HK-2 (cell line): ENCODE results near the gene CASZ1.

Experiments used
- DNase-seq: peaks from one replicate; pipeline ENCODE4 v3.0.0-alpha.2; 2018; ENCODE audit not compliant: unreplicated experiment

CASZ1 gene

DNA sequence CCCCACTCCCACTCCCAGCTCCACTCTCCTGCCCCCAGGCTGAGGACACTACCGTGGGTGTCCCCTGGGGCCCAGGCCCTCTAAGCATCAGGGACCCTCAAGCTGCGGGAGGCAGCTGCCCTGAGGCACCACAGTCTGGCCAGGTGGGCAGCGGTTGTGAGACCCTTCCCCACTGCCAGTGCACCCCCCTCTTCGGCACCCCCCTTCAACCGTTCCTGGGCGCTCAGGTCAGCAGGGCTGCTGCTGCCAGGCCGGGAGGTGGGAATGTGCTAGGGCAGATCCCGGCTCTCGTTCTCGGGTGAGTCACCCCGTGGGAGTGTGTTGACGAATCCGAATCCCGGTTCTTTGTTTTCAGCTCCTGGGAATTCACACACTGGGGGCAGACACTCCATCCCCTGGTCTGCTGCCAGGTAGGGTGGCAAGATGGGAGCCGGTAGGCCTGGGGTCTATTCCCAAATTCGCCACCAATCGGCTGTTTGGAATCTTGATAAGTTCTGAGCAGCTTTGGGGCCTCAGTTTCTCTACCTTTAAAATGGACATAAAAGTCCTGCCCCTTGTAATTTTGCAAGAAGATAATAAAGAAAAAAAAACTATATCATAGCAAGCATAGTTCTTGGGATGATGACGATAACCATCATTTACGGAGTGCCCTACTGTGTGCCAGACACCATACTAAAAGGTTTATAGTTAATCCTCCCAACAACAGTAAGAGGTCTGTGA lies 28.5 kb upstream of the CASZ1 start:
- peak; percentile 48 for DNase-seq

DNA sequence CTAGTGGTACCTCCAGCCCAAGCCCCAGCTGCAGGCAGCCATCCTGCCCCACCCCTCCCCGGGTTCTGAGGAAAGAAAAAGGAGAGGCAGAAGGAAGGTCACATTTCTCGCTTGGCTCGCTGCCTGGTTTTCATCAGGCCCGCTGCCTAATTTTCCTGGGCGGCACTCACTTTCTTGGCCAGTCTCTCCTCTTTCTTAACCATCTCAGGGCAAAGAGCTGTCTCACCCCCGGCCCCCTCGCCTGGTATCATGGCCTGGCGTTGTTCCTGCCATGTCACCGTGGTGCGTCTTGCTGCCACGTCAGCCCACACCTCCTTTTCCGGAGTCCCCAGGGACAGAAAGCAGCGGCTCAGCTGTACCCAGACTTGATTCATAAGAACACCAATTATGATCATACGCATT lies 26.6 kb upstream of the CASZ1 start:
- no peak for DNase-seq

DNA sequence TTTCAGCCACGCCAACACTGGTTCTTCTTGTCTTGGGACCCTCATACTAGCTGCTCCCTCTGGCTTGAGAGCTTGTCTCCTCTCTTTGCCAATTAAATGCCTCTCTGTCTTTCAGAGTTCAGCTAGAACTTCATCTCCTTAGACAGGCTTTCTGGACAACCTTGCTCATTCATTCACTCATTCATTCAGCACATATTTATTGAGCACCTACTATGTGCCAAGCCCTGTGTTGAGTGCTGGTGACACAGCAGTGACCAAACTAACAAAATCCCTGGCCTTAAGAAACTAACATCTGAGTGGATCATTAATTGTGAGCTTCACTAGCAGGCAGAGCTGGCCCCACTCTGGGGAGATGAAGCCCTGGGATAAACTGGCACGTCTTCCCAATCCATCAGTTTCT lies 24.9 kb upstream of the CASZ1 start:
- no peak for DNase-seq

DNA sequence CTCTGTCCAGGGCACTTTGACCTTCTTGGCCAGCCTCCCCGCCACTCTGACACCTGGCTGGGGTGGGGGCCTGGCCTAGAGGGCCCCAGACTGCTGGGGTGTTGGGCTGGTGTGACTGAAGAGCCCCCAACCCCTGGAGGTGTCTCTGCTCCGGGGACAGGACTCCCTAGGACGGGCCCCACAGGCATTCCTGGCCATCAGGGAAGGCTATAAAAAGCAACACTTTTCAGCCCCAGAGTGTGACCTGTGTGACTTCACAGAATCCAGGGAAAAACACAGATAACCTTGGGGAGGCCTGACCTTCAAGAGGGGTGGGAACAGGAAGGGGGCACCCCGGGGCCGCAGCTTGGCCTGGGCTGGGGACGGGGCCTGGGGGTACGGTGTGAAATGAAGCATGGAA lies 24.0 kb upstream of the CASZ1 start:
- no peak for DNase-seq

DNA sequence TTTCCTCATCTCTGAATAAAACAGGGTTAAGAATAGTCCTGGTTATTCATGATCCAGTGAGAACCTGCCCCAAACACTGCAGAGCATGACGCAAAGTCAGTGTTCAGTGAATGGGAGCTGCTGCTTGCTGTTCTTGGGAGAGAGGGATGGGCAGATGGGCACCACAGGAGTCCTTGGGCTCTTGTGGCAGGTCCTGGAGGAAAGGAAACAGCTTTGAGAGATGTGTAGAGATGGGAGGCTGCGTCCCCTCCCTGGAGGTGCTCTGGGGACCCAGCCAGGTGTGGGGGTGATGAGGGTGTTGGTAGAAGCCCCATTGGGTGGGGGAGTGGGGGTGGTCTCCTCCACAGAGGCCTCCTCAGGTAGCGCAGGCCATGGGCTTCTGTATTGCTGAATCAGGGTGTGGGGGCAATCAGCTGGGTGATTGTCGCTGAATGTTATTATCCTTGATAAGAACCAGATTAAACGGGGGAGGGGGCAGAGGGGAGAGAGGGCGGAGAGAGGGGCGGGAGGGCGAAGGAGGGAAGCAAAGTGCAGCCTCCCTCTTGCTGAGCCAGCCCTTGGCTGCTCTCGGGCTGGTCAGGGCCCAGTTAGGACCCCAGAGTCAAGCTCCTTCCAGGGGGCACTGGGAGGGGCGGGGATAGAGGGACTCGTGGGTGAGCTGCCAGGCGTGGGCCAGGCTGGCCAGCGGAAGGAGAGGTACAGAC lies 22.9 kb upstream of the CASZ1 start:
- no peak for DNase-seq

DNA sequence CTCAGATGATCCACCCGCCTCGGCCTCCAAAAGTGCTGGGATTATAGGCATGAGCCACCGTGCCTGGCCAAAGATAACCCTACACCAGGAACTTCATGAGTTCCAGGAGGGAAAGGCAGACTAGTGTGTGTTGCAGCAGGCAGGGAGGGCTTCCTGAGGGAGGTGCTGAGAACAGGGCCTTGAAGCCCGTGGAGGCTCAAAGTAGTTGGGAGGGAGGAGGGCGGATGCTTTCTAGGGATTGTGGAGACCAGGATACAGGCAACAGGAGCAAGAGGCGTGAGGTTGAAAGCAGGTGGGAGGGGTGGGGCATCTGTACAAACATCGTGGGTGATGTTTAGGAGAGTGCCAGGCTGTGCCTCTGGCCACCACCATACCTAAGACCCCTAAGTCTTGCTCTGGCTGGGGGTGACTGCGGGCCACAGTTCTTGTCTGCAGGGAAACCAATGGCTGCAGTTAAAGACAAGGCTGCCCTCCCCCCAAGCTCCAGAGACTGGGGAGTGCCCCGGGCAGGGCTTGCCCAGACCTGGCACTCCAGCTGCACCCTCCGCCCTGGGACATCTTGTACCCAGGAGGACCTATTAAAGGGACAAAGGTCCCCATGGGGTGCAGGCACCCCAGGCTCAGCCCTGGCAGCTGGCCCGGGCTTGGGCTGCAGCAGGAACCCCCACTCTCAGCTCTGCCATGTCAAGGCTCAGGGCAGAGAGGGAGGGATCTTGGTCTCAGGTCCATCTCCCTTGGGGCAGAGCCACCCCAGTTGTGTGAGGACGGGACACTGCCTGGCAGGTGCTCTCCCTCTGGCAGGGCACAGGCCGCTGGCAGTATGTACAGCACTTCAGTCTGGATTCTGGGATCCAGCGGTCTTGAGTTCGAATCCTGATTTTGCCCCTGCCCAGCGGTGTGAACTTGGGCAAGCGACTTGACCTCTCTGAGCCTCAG lies 22.1 kb upstream of the CASZ1 start:
- no peak for DNase-seq

DNA sequence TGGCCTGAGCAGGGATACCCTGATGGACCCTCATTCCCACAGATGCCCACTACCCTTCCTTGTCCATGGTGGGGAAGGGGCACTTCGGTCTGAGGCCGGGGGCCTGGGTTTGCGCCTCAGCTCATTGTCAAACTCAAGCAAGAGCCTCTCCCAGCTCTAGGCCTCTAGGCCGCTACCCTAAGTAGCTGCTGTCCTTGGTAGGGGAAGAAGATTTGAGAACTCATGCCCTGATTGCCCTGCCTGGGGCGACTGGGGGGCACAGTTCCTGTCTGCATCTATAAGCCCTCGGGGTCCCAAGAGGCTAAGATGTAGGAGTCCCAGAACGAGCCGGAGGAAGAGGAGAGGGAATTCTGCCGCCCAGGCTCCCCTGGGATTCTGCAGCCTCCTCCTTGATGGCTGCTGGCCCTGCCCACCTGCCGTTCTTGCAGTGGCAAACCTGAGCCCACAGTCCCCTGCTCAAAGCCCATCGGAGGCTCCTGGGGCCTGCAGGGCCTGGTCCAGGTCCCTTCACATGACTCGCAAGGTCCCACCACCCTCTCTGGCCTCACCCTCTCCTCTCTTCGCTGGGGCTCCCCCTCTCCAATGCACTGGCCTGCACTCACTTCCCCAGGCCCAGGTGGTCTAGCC lies 20.4 kb upstream of the CASZ1 start:
- DNase-seq = no peak

DNA sequence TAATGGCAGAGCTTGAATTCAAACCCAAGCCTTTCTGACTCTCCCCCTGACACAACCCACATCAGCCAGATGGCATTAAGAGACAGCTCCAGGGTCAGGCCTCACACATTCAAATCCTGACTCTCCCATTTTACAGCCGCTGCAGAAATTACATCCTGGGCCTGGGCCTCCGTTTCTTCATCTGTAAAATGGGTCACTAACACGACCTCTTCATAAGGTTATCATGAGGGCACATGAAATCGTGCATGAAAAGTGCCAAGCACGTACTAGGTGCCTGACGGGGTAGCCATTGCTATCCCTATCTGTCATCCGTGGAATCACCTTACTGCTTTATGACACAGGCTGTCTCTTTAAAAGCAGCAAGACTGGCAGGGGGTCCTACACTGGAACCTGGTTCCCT lies 19.8 kb upstream of the CASZ1 start:
- DNase-seq = no peak

DNA sequence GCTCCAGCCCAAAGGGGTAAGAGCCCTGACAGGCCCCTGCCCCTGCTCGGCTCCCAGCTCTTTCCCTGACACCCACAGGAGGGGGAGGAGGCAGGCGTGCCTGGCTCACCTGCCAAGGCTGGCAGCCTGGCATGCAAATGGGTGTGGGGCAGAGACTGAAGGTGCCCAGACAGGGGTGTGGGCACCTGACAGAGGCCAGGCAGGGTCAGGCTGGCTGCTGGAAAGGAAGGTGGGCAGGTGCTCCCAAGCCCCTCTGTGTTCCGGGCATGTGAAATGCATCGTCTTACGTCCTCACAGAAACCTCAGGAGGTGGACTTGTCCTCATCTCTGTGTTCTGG lies 19.4 kb upstream of the CASZ1 start:
- DNase-seq = no peak

DNA sequence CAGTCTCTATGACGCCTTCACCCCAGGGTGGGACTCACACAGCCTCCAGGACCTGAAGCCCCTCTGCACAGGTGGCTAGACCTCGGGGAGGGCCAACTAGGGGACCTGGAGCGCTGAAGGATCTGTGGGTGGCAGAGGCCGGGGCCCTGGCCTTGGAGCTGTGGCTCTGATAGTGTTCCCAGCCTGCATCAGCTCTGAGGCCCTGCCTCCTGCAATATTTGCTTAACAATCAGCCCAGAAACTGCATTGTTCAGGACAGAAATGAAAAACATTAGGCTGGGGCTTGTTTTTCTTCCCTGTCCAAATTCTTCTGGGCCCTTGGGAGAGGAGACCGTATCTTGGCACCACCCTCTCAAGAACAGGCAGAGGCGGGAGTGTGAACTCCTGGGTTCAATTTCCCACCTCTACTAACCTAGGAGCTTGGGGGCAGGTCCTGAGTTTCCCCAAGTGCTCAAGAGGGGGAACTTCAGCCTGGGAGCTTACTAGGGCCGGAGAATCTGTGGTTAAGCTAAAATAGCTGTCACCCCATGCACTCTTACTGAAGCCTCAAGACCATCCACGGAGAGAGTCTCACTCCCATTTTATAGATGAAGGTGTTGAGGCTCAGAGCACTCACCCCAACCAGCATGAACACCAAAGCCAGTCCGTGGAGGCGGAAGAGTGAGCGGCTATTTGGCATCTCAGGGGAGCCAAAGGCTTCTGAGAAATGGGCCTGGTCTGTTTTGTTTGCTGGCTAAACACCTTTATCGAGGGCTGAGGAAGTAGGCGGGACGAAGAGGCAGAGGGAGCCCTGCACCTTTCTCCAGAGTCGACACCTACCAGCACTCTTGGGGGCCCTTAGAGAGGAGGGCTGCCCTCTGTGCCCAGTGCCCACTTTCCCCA lies 18.8 kb upstream of the CASZ1 start:
- DNase-seq = no peak

DNA sequence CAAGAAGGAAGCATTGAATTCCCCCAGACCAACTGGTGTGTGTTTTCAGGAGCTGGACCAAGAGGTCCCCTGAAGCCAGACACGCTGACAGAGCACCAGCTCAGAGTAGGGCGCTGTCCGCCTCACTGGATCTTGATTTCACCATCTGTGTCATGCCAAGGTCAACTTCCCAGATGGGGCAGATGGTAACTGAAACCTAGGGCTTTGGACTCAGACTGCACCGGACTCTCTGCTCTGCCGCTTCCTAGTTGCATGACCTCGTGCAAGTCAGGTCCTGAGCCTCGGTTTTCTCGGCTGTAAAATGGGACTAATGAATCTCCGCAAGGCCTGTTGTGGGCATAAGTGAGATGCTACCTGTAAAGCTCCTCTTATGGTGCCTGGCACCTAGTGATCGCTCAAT lies 17.9 kb upstream of the CASZ1 start:
- no peak for DNase-seq

DNA sequence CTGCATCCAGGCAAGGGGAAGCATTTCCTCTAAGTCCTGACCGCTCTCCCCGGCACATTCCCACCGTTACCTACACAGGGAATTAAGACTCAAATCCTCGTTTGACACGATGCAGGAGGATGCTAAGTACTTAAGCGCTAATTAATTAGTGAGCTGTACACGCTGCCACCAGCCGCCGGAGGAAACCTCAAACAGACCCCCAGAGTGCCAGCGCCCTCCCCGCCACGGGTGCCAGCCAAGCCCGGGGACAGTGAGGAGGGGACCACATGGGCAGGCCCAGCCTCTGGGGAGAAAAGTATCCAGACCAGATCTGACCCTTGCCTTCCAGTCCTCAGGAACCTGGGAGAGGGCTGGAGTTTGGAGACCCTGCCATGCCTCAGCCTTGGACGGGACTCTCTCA lies 17.4 kb upstream of the CASZ1 start:
- DNase-seq = no peak

DNA sequence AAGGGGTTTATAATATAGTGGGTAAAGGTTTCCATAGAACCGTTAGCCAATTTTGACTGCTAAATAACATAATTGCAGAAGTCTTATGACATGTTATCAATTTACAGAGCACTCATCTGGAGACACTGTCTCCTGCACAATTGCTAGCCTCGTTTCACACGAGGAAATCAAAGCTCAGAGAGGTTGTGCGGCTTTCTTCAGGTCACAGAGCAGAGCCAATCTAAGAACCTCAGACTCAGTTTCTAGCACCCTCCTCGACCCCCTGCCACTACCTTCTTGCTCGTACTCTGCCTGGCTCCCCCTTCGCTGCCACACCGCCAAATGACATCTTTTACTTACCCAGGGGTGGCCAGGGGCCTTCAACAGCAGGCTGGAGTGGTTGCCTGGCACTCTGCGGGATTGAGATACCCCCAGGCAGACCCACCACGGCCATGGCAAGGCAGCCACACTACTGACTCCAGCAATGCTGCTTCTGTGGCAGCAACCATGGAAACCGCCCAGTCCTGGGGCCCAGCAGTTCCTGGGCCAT lies 16.0 kb upstream of the CASZ1 start:
- DNase-seq = no peak

DNA sequence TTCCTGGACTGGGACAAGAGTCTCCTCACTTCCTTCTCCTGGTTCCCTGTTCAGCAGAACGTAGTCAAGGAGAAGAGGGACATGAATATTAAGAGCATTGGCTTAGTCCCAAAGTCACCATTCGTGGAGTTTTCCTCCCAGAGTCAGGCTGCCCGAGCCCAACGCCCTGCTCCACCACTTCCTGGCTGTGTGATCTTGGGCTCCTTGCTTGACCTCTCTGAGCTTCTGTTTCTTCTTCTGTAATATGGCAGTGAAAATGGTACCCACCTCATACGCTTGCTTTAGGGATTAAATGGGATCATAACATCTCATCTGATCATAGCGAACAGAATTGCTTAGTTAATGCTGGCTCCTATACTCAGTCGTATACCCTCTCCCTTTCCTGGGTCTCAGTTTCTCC lies 12.0 kb upstream of the CASZ1 start:
- DNase-seq = no peak

DNA sequence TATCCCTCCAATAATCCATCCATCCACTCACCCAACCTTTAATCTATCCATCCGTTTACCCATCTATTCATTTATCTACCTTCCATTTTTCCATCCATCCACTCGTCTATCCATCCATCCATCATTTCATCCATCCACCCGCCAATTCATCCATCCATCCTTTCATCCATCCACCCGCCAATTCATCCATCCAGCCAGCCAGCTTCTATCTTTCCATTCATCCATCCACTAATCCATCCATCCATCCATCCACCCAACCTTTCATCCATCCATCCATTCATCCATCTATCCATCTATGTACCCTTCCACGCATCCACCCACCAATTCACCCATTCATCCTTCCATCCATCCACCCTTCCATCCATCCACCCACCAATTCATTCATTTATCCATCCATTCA lies 10.5 kb upstream of the CASZ1 start:
- no peak for DNase-seq

DNA sequence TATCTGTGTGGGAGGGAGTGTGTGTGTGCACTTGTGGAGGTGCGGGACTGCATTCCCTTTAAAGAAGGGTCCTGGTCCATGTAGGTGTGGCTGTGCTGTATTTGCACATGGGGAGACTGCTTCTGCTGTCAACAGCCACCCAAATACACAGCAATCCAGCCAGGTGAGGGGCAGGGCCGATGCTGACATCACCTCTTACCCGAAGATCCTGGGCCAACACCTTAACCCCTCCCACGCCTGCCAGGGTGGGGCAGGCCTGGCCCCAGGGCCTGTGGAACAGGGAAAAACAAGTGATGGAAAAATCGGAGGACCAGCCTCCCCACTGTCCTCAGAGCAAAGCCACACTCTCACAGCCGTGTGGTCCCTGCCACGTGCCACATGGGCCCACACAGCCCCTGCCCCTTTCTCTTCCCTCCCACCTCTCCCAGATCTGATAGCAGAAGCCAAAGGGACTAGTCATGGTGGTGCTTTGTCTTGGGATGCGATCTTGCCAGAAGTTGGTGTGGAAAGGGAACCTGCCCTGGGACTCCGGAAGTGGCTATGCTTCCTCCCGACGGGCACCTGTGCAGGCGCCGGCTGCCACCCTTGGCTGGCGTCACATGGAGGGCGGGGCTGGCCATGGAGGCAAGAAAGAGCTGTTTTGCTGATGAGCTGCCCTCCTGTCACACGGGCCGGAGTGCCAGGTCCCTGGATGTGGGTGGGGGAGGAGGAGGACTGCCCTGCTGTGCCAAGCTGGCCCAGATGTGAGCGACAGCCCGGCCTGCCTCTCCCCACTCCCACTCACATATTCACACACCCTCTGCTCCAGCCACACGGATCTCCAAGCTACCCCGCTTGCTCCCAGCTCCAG lies 7.8 kb upstream of the CASZ1 start:
- DNase-seq = no peak

DNA sequence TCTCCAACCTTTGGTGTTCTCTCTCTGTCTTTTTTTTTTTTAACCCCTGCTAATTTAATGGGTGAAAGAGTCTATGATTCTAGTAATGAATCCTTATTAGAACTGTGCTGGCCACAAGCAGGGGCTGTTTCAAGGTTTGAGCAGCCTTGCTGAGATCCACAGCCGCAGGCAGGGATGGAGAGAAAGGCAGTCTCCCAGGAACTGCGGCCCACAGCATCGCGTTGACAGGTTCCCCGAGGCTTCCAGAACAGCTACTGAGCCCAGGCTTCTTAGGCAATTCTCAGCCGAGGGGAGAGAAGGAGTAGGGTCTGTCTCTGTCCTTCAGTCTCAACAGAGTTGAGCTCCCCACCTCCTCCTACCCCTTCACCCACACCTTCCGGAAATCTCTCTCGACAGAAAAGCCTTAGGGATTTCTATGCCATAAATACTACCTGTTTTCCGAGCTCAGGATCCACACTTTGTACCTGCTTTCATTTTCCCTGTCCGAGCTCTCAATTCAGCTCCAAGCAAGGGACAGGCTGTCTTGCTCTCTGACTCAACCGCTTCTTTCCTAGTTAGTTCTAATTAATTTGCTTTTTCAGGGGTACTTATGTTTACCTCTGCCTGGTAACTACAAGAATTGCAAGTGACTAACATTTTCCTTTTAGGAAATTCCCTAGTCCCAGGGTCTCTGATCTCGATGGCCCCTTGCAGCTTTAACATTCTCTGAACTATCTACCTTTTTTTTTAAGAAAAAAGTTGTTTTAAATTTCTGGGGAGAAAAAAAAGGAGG lies 6.7 kb upstream of the CASZ1 start:
- DNase-seq = no peak

DNA sequence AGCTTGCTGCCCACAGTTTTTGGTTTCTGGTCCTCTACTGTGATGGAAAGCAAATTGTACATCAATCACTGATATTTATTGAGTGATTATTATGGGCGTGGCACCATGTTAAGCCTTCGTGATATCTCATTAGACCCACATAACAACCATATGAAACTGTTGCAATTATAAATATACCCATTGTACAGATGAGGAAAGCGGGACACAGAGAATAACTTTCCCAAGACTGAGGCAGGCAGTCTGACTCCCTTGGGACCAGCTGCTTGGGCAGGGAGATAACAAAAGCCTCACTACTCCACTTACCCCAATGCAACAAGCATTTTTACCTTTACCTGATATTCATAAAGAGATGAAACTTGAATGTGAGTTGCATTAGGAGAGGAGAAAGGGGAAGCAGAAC lies 4.3 kb upstream of the CASZ1 start:
- DNase-seq = no peak

DNA sequence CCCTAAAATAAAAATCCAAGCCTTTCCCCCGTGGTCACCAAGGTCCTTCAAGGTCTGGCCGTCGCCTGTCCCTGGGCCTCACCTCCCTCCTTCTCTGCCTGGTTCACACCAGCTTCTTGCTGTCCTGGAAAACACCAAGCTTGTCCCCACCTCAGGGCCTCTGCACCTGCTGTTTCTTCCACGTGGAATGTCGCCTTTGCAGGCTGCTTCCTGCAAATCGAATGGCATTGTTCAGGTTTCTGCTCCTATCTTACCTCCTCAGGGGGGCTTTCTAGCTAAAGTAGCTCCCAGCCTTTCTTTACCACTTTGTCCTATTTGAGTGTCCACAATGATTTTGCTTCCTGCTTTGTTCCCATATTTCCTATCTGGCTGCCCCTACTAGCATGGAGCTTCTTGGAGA lies 3.3 kb upstream of the CASZ1 start:
- DNase-seq = no peak
